NB4 (cell line): Measurements from ENCODE around the gene KIAA1191.

Source experiments
- CTCF ChIP-seq: IDR thresholded peaks from one replicate; pipeline ENCODE4 v1.5.1; 2012; ENCODE audit warnings: low read depth, low read length
- MAX ChIP-seq: IDR thresholded peaks from 2 replicates; pipeline ENCODE4 v1.6.1; 2011; ENCODE audit warnings: low read depth, low read length
- MYC ChIP-seq: IDR thresholded peaks from 2 replicates; pipeline ENCODE4 v1.6.1; 2011; ENCODE audit warnings: low read depth, low read length
- POLR2A ChIP-seq: IDR thresholded peaks from 2 replicates; pipeline ENCODE4 v1.6.1; 2011; ENCODE audit warnings: mild to moderate bottlenecking; ENCODE audit not compliant: insufficient read length; ENCODE audit errors: extremely low read depth

GRCh38 chr5:176359658-176360057 is 1.9 kb downstream of the KIAA1191 start:
- no peak for TF ChIP-seq CTCF
- TF ChIP-seq POLR2A, result no peak
- no peak for TF ChIP-seq MAX
- no peak for TF ChIP-seq MYC
